CD4-positive, alpha-beta T cell treated with Interleukin-21 for 1 hour (primary cell): ENCODE data around the gene GDI1.
A peak's percentile ranks its signal among the peaks of the same experiment; 100 is the strongest.

Experiments used
- DNase-seq: peaks from one replicate; pipeline ENCODE4 v3.0.0-alpha.2; 2020

Gene GDI1

DNA sequence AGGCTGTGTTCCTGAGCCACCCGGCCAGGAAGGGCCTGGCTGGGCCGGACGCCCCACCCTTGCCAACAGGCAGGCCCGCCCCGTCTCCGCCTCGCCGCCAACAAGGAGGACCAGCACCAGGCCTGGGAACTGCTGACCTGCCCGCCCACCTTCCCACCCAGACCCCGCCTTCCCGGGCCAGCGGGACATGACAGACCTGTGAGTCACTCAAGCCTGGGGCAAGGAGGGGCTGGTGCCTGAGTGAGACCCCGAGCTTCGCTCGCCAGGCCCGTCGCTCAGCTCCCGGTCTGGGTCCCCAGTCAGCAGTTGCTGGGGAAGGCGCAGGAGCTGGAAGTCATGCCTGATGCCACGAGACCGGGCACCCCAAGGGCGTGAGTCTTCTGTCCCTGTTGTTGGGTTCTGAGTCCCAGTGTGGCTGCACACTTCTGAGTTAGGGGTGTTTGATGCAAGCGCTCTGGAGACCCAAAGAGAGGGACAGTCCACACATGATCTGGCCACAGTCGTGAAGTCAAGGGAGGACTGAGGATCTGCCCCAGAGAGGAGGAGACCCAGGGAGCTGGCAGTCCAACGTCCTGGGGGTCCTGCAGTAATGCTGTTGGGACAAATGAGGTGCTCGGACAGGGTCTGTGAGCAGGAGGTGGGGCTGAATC lies 27.6 kb upstream of the GDI1 start, which contains the start of gene DNASE1L1:
TSS of gene DNASE1L1 (minus strand) at position 33 of the 650 bp plus-strand sequence. CDS start 3,686 bp downstream, outside the sequence.
- peak; percentile 30 for DNase-seq

DNA sequence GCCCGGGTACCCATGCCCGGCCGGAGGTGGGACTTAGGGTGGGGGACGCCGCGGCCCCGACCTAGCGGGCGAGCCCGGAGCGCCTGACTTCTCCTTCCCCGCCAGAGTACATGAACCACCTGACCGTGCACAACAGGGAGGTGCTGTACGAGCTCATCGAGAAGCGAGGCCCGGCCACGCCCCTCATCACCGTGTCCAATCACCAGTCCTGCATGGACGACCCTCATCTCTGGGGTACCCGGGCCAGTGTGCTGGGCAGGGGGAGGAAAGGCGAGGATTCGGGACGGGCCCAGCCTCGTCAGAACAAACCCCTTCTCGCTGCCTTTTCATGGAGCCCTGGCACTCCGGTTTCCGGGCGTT lies 25.0 kb upstream of the GDI1 start:
- peak; percentile 65 for DNase-seq

DNA sequence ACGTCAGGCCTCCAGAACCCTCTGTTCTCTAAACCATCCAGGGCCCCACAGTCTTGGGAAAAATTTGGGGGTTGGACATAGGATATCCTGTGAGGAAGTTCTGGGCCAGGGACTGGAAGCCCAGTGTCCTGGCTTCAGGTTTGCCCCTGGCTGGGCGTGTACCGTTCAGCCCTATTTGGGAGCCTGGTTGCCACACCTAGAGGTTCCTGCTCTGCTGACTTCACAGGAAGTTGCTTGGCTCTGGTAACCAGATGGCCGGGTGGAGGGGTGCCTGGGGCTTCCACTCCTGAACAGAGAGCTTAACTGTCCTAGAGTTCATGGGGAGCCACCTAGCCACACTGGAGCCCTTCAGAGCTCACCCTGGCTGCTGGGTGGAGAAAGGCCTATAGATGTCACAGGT lies 24.5 kb upstream of the GDI1 start:
- DNase-seq = peak; percentile 58

DNA sequence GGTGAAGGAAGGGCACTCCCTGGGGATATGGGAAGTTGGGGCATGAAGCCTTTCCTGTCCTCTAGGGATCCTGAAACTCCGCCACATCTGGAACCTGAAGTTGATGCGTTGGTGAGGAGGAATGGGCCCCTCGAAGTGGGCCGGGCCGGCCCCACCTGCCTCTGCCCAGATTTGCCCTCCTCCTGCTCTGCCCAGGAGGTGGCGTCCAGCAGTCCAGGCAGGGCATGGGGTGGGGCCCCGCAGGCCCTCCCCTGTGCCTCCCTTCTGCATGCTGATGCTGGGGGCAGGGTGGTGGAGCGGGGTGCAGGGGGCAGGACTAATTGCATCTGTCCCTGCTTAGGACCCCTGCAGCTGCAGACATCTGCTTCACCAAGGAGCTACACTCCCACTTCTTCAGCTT lies 23.8 kb upstream of the GDI1 start:
- DNase-seq = no peak

DNA sequence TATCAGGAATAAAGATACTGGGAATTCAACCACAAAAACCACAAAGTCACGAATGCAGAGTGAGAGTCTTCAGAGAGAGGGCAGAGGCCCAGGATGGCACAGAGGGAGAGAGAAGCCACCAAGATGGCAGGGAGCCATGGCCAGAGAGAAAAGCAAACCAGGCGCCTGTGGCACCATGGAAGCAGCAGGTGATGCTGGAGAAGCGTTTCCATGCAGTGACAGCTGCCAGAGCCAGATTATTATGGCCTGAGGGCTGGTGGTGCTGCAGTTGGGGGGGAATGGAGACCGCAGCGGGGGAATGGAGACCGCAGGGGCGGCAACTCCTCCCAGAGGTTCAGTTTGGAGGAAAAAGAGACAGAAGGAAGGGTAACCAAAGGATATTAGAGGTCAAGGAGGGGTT lies 19.8 kb upstream of the GDI1 start:
- DNase-seq = no peak

DNA sequence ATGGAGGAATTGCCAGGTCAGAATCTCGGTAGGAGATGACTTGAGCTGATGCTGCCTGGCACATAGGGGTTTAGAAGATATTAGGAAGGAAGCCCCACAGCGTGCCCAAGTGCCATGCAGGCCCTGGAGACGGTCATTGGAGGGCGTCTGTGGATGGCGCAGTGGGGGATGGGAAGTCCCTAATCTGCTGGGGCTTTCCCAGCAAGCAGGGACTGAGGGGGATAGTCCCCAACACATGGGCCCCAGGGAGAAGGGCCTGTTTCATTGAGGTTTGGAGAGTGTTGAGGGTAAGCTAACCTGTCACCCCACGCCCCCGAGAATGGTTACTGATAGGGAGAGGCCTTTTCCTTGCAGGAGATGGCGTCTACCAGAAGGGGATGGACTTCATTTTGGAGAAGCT lies 17.8 kb upstream of the GDI1 start:
- DNase-seq = no peak

DNA sequence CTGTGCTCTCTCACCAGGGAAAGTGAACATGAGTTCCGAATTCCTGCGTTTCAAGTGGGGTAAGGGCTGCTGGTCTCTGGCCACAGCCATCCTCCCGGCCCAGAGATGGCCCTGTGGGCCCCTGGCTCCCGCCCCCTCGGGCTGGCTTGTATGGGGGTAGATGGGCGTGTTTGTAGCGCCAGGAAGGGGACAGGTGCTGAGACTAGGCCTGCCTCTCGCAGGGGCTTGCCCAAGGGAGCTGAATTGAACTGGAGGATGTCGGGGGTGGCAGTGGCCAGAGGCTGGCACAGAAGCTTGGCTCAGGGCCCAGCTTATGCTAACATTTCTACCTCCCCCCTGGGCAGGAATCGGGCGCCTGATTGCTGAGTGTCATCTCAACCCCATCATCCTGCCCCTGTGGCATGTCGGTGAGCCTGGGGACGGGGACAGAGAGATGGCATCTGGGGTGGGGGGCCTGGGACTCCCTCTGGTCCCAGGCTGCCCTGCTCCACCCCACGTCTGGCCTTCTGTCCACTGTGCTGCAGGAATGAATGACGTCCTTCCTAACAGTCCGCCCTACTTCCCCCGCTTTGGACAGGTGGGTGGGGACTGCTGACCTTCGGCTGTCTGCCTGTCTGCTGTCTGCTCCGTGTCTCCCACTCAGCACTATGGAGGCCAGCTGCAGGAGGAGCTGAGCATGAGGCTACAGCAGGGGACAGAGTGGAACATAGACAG lies 17.1 kb upstream of the GDI1 start:
- no peak for DNase-seq

DNA sequence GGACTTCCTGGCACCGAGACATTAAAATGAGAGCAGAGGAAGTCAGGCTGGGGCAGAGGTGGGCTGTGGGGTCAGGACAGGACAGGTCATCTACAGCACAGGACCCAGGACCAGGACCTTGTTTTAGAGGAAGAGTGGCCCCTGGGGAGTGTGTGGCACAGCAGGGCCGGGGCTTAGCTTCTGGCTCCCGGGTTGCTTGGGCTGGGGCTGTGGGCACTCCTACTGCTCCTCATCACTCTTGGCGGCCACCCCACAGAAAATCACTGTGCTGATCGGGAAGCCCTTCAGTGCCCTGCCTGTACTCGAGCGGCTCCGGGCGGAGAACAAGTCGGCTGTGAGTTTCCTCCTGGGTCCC lies 16.6 kb upstream of the GDI1 start:
- no peak for DNase-seq

DNA sequence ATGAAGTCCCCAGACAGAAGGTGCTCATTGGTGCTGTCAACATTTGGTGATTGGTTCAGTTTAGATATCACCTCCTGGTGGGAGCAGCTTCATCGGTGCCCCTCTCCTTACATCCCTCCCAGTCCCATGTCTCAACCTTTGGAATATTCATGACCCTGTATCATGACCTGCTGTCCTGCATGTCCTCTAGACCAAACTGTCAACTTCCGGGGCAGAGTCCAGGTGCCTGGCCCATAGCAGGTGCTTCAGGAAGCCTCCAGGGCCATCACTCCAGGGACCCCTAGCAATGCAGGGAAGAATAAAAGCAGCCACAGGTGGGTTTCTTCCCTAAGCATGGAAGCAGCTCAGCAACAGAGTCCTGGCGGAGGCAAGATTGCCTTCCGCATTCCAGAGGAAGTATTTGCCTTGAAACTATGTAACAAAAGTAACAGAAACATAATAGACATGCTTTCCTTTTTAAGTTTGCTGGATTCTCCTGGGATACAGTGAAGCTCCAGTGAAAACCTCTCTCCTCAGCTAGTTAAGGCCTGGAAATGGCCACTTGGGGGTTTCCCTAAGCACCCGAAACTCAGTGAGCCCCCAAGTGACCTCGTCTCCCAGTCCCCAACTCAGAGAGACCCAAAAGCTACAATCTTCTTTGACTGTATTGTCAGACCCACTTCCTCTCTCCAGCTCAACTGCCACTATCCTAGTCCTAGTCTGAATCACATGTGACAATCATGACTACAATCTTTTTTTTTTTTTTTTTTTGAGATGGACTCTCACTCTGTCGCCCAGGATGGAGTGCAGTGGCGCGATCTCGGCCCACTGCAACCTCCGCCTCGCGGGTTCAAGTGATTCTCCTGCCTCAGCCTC lies 9.8 kb upstream of the GDI1 start:
- DNase-seq = no peak

DNA sequence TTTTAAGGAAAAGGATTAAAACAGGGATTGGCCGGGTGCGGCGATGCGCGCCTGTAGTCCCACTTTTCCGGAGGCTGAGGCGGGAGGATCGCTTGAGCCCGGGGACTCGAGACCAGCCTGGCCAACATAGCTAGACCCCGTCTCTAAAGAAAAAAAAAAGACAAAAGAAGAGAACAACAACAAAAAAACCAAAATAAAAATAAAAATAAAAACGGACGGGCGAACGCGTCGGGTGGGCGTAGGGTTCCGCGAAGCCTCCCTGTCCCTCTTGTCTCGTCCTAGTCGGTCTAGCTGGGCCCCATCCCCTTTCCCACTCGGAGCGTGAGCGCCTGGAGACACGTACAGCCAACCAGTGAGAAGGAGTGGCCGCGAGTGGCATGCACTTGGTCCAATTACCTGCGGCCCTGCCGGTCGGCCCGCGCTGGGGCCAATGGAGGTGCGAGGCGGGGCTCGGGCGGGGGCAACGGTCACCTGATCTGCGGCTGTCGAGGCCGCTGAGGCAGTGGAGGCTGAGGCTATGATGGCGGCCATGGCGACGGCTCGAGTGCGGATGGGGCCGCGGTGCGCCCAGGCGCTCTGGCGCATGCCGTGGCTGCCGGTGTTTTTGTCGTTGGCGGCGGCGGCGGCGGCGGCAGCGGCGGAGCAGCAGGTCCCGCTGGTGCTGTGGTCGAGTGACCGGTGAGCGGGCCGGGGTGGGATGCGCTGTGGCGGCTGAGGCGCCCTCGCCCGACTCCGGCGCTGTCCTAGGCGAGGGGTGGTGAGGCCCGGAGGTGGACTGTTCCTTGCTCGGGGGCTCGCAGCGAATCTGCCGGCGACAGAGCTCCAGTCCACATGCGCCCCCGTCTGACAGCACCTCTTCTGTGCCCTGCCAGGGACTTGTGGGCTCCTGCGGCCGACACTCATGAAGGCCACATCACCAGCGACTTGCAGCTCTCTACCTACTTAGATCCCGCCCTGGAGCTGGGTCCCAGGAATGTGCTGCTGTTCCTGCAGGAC lies 8.5 kb upstream of the GDI1 start, which contains the start of gene ATP6AP1:
TSS of gene ATP6AP1 (plus strand) at position 502 of the 996 bp plus-strand sequence. CDS start at position 518, 16 bp downstream.
- peak; percentile 92 for DNase-seq

DNA sequence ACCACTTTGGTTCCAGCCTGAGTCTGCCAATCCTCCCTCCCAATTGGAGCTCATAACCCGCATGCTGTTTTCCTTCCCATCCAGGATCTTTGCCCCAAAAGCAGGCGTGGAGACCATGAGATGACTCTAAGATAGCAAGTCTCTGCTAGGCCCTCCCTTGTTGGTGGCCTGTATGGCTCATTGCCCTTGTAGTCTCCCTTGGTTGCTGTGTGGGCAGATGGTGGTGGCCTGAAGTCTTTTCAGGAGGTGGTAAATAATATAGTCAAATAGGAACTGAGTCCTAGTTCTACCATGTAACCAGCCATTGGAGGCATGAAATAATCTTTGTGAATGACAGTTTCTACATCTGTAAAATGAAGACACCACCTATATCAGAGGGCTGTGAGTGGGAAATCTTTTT lies 7.2 kb upstream of the GDI1 start:
- DNase-seq = no peak

DNA sequence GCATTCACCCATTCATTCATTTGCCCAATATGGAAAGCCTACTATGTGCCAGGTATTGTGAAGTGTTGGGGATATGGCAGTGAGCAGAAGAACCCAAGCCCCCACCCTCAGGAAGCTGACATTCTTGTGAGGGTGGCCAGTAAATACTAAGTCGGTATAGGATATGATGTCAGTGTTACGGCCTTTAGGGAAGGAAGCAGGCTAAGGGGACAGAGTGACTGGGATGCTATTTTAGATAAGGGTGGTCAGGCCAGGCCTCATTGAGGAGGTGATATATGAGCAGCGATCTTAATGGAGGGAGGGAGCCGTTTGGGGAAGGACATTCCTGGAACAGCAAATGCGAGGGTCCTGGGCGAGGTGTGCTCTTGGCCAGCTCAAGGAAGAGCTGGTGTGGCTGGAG lies 6.5 kb upstream of the GDI1 start:
- no peak for DNase-seq

DNA sequence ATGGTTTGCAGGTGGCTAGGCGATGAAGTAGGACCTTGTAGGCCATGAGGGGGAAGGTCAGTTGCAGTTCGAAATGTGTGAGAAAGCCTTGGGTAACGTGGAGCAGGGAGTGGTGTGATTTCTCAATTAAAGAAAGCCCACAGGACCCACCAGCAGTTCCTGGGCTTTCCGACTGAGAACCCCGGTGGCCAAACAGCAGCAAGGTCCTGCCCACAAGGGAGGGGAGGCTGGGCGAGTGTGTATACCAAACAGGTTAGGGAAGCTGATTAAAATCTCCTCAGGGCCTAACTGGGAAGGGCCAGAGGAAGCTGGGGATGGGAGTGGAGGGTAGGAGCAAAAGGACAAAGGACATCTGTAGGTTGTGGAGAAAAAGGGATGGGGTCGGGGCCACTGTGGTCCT lies 6.0 kb upstream of the GDI1 start:
- DNase-seq = no peak

DNA sequence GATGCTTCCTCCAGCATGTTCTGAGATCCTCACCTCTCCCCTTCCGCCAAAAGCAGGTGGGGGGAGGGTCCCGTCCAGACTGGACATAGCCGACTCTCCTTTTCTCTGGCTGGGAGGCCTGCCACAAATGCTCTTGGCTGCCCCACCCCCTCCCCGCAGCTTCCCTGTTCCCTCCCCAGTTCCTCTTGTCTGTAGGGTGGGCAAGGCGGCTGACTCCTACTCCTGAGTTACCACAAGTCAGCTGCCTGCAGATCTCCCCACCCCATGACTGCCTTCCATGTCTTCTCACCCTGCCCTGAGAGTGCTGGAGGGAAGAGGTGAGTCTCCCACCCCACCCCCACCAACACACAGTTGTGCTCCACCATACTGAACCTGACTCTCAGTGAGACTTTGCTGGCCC lies 5.6 kb upstream of the GDI1 start:
- no peak for DNase-seq

DNA sequence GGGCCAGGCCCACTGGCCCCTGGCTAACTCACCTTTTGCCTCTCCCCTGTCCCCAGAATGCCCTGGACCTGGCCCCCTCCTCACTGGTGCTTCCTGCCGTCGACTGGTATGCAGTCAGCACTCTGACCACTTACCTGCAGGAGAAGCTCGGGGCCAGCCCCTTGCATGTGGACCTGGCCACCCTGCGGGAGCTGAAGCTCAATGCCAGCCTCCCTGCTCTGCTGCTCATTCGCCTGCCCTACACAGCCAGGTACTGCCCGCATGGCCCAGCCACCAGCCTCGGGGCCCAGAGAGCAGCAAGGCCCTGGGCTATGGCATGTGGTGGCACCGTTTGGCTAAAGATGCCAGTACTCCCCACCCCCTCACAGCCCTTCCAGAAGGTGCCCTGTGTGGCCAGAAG lies 4.7 kb upstream of the GDI1 start:
- no peak for DNase-seq

DNA sequence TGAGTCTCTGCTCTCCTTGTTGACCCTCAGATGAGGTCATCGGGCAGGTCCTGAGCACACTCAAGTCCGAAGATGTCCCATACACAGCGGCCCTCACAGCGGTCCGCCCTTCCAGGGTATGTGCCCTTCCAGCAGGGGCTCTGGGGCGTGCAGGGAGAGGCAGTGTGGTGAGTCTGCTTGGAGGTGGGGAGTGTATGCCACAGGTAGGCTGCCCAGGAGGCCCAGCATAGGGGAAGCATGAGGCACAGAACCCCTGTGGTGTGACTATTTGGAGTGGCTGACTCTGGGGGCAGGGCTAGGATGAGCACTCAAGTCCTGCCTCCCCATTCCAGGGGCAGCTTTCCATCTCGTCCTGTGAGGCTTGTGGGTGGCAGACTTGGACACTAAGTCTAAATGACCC lies 3.3 kb upstream of the GDI1 start:
- no peak for DNase-seq

DNA sequence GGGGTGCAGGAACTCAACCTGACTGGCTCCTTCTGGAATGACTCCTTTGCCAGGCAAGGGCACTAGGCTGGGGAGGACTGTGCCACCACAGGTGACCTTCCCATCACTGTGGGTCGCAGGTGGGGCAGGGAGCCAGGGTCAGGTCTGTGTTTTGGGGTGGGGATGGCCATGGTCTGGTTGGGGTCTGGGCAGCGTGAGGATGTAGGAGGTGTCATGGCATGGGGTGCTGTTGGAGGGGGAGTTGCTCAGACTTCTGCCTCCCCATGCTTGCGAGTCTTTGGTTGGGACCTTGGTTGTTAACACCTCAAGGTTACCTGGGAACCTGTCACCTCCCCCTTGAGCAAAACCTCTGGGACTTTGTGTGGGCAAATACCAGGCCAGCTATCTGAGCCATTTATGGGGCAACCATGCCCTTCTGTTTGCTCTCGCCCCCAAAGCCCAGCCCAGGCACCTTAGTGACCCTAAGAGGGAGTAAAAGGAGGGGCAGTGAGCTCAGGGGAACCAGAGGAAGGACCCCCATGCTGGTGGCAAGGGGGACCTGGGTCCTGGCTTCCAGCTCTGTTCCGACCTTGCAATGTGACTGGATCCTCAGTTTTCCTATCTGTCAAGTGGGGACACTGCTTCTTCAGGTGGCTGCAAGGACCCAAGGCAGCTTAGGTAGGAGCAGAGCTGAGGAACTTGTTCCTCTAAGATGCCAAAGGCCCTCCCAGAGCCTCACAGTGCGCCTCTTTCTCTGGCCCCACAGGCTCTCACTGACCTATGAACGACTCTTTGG lies 2.4 kb upstream of the GDI1 start:
- DNase-seq = no peak

DNA sequence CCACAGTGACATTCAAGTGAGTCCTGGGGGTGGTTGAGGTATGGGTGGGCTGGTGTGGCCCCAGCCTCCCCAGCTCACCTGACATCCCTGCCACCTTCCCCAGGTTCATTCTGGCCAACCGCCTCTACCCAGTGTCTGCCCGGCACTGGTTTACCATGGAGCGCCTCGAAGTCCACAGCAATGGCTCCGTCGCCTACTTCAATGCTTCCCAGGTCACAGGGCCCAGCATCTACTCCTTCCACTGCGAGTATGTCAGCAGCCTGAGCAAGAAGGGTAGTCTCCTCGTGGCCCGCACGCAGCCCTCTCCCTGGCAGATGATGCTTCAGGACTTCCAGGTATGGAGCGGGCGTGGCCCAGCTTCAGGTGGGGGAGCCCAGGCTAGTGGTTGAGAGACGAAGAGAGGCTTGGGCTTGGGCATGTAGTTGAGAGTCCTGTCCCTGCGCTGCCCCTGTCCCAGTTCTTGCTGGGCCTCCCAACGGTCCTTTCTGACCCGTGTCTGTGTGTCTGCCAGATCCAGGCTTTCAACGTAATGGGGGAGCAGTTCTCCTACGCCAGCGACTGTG lies 1.7 kb upstream of the GDI1 start:
- DNase-seq = no peak

DNA sequence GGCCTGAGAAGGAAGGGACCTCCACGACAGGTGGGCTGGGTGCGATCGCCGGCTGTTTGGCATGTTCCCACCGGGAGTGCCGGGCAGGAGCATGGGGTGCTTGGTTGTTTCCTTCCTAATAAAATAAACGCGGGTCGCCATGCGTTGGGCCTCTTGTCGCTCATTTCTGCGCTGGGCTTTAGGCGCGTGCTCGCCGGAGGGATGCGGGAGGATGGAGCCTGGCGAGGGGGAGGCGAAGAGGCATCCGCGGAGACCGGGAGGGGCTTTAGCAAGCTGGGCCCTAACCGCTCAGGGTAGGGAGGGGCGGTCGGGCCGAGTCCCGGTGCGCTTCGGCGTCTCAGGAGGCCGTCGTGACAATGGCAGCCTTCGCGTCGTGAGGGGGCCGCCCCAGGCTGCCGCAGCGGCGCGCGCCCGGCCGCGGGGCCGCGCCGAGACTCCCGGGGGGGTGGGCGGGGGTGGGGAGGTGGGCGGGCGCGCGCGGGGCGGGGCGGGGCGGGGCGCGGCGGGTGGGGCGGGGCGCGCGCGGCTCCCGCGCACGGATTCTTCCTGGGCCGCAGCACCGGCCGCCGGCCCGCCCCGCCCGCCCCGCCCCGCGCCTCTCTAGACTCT lies 476 bp upstream of the GDI1 start:
- peak; percentile 74 for DNase-seq

DNA sequence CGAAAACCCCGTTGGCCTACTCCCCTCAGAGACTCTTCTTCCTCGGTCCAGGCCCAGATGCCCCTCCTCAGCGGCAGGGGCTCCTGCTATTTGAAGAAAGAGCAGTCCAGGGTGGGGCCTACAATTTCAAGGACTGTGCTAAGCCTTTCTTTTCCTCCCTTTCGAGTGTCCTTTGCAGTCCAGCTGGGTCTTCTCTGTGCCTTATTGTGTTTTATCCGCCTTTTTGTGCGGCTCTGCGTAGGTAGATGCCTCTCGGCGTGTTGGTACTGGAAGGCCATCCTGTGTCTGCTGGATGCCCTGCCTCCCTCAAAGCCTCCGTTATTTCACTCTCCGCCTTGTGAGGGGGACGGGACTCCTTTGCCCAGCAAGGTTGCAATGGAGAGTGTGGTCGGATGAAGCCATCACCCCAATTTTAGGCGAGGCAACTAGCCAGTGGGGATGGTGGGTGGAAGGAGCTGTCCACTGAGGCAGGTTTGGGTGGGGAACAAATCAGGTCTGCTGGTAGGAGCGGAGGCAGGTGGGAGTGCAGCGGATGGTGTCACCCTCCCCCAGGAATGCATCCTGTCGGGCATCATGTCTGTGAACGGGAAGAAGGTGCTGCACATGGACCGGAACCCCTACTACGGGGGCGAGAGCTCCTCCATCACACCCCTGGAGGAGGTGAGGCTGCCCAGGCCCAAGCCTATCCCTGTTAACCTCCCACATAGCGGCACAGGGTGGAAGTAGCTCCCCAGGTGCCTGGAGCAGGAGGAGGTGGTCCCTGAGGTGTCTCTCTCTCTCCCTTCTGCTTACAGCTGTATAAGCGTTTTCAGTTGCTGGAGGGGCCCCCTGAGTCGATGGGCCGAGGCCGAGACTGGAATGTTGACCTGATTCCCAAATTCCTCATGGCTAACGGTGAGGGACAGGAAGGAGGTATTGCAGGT lies 1.3 kb downstream of the GDI1 start:
- no peak for DNase-seq
